B cell (primary cell): Measurements from ENCODE around the gene BHLHA15. TPM values are rescaled to one million over a fixed set of nuclear protein-coding genes. Genes with fewer than 3 reads are reported as not detected.

Source experiments
- ATAC-seq: fragments of 200-7000 bp; cut with Tn5 transposase; one replicate; pipeline ENCODE4 v1.10.0; 2021; ENCODE audit warnings: low read depth, mild to moderate bottlenecking, moderate number of reproducible peaks, moderate library complexity
- CTCF ChIA-PET: fragments of 350-600 bp; sonication (Branson Sonifier 250); formaldehyde crosslinking; loops from one replicate; lab custom pipeline; 2021; ENCODE audit warnings: antibody characterized with exemption, inconsistent platforms; lab: Charles Lee
- POLR2A ChIA-PET: fragments of 350-600 bp; sonication (Branson Sonifier 250); formaldehyde crosslinking; loops from one replicate; lab custom pipeline; 2021; ENCODE audit warnings: antibody characterized with exemption; lab: Charles Lee
- DNase-seq: peaks from one replicate; pipeline ENCODE4 v3.0.0; 2013
- H2AFZ ChIP-seq: 2 replicates; pipeline ENCODE4 v1.6.1; 2012; ENCODE audit warnings: mild to moderate bottlenecking, low read depth, low read length; ENCODE audit not compliant: insufficient read depth, poor library complexity, severe bottlenecking
- H3K27ac ChIP-seq, 2 donors: 1 replicate in 1 of 2; 2 replicates in 1 of 2; pipeline ENCODE4 v1.5.1; 2012 to 2013; ENCODE audit warnings: low read length in 2 of 2, mild to moderate bottlenecking in 2 of 2, moderate library complexity in 1 of 2
- H3K27me3 ChIP-seq, 4 experiments: fragments of 200-600 bp in 1 of 4; sonication (generic) in 1 of 4; replicated peaks in 1 of 4; 1 replicate in 2 of 4; 2 replicates in 2 of 4; pipeline versions ENCODE4 v1.6.1 to v1.7.0; 2013 to 2016; ENCODE audit warnings: low read length in 3 of 4, mild to moderate bottlenecking in 2 of 4, mixed read lengths in 1 of 4, moderate library complexity in 1 of 4; ENCODE audit not compliant: insufficient read depth in 4 of 4, control insufficient read depth in 3 of 4; ENCODE audit errors: control extremely low read depth in 1 of 4
- H3K36me3 ChIP-seq, 2 experiments: replicated peaks in 1 of 2; 1 replicate in 1 of 2; 2 replicates in 1 of 2; pipeline versions ENCODE4 v1.6.1 to v1.7.1; 2013; ENCODE audit warnings: low read length in 1 of 2; ENCODE audit not compliant: insufficient read depth in 2 of 2, control insufficient read depth in 1 of 2; ENCODE audit errors: control extremely low read depth in 1 of 2, extremely low read depth in 1 of 2
- H3K4me1 ChIP-seq, 2 donors: fragments of 200-600 bp in 1 of 2; sonication (generic) in 1 of 2; 1 replicate in 1 of 2; 2 replicates in 1 of 2; pipeline versions ENCODE4 v1.5.1 to v1.6.1; 2013 to 2017; ENCODE audit warnings: low read length in 2 of 2; ENCODE audit not compliant: control insufficient read depth in 2 of 2, insufficient read depth in 2 of 2
- H3K4me2 ChIP-seq: replicated peaks from 2 replicates; pipeline ENCODE3; 2012; ENCODE audit warnings: mild to moderate bottlenecking, low read depth, low read length; ENCODE audit not compliant: poor library complexity, severe bottlenecking
- H3K4me3 ChIP-seq, 5 experiments: fragments of 200-600 bp in 1 of 5; sonication (generic) in 1 of 5; 1 replicate in 3 of 5; 2 replicates in 2 of 5; pipeline versions ENCODE4 v1.5.1 to v1.7.0; 2011 to 2016; ENCODE audit warnings: low read length in 4 of 5, mild to moderate bottlenecking in 4 of 5, low read depth in 2 of 5, control low read depth in 1 of 5, moderate library complexity in 1 of 5; ENCODE audit not compliant: insufficient read depth in 1 of 5; ENCODE audit errors: control extremely low read depth in 1 of 5, extremely low read depth in 1 of 5
- H3K79me2 ChIP-seq: fragments of 200-600 bp; sonication (generic); one replicate; pipeline ENCODE4 v1.6.0; 2016; ENCODE audit warnings: low read length; ENCODE audit not compliant: control insufficient read depth, insufficient read depth
- H3K9ac ChIP-seq: fragments of 200-600 bp; sonication (generic); 2 replicates; pipeline ENCODE4 v1.6.1; 2017; ENCODE audit warnings: mild to moderate bottlenecking, low read length, moderate library complexity
- H3K9me3 ChIP-seq, 3 donors: one replicate each; pipeline versions ENCODE4 v1.6.1 to v1.7.1; 2013; ENCODE audit warnings: low read length in 2 of 3; ENCODE audit not compliant: control insufficient read depth in 2 of 3, insufficient read depth in 1 of 3; ENCODE audit errors: control extremely low read depth in 1 of 3
- H4K20me1 ChIP-seq: 2 replicates; pipeline ENCODE4 v1.6.0; 2012; ENCODE audit warnings: mild to moderate bottlenecking, low read length; ENCODE audit not compliant: insufficient read depth, control insufficient read depth, poor library complexity, severe bottlenecking
- H3K27ac Mint-ChIP-seq: one replicate; pipeline ENCODE4 v1.8.0; 2021; ENCODE audit warnings: mixed read lengths
- H3K27me3 Mint-ChIP-seq: one replicate; pipeline ENCODE4 v1.8.0; 2021; ENCODE audit warnings: mixed read lengths
- H3K4me1 Mint-ChIP-seq: one replicate; pipeline ENCODE4 v1.8.0; 2021; ENCODE audit warnings: mixed read lengths
- H3K4me3 Mint-ChIP-seq: one replicate; pipeline ENCODE4 v1.8.0; 2021; ENCODE audit warnings: mixed read lengths
- H3K9me3 Mint-ChIP-seq: one replicate; pipeline ENCODE4 v1.8.0; 2022; ENCODE audit warnings: mixed read lengths; ENCODE audit not compliant: insufficient read depth
- EZH2 ChIP-seq: IDR thresholded peaks from 2 replicates; pipeline ENCODE4 v1.6.1; 2012; ENCODE audit warnings: borderline replicate concordance, low read depth, mild to moderate bottlenecking, moderate library complexity, low read length; ENCODE audit not compliant: insufficient read depth, poor library complexity, severe bottlenecking
- WGBS: methylation state at CpG from one replicate; pipeline ENCODE4 v1.1.5; 2013; ENCODE audit warnings: missing lambda C conversion rate; ENCODE audit not compliant: insufficient coverage; 5-methylcytosine and 5-hydroxymethylcytosine counted together
- intact Hi-C: fragments of 100-400 bp; cut with micrococcal nuclease; formaldehyde crosslinking; loops from one replicate; pipeline ENCODE4 v1.10.0; 2022
- polyA plus RNA-seq: library from polyadenylated mRNA; depleted of rRNA; stranded (reverse); fragments of >200 nt; gene quantifications from 2 replicates; pipeline ENCODE4 v1.2.3, GENCODE V29; 2012
- total RNA-seq, 2 donors: library from RNA; stranded (reverse); fragments of 120-200 nt in 1 of 2; gene quantifications; 1 replicate in 1 of 2; 2 replicates in 1 of 2; pipeline versions ENCODE4 v1.2.3 to v1.2.4, GENCODE V29; 2013 to 2022
- TF ChIP-seq, protein P1 (sequence below): fragments of 200-600 bp; IDR thresholded peaks from one replicate; pipeline ENCODE4 v1.8.0; 2022; ENCODE audit warnings: antibody characterized with exemption, mild to moderate bottlenecking

BHLHA15 gene
- total and polyA plus RNA-seq, 2 donors (not counting 1 experiment from before 2014, with no cell fraction given): 0.74 to 2.2 TPM

GRCh38 chr7:98206451-98207330, 4.5 kb upstream of the BHLHA15 start:
- Histone ChIP-seq H3K27ac (no peak overlapping the region), H4K20me1 (peaks cover 22% of the 10 kb centered on the region), H3K4me2 (no peak overlapping the region), H3K4me3 (no peak overlapping the region), H3K79me2 (no peaks in the 10 kb centered on the region), H3K9me3 (peaks cover 0 to 17% (median 0%) of the 10 kb centered on the region in 3 donors), H3K4me1 (peaks cover 27 to 38% of the 10 kb centered on the region in 2 donors), H2AFZ (no peak overlapping the region), H3K9ac (no peak overlapping the region), H3K36me3 (peaks cover 0 to 7% of the 10 kb centered on the region in 2 experiments), H3K27me3 (peaks cover 0 to 11% (median 3%) of the 10 kb centered on the region in 4 experiments)
- intact Hi-C loops: no loop called here
- Mint-ChIP-seq H3K27me3 (peaks cover 9% of the 10 kb centered on the region), H3K4me1 (peaks cover 32% of the 10 kb centered on the region), H3K9me3 (no peaks in the 10 kb centered on the region), H3K4me3 (no peak overlapping the region), H3K27ac (no peak overlapping the region)
- no peak for ATAC-seq
- CTCF ChIA-PET: interaction anchor here (0.7 to 1.2 kb wide), 2 partner anchors 37 to 130 kb away, joined by 3 to 4 read pairs; no protein-coding TSS in a partner anchor
- DNase-seq: no peak
- no peak for TF ChIP-seq EZH2
- TF ChIP-seq, protein P1, sequence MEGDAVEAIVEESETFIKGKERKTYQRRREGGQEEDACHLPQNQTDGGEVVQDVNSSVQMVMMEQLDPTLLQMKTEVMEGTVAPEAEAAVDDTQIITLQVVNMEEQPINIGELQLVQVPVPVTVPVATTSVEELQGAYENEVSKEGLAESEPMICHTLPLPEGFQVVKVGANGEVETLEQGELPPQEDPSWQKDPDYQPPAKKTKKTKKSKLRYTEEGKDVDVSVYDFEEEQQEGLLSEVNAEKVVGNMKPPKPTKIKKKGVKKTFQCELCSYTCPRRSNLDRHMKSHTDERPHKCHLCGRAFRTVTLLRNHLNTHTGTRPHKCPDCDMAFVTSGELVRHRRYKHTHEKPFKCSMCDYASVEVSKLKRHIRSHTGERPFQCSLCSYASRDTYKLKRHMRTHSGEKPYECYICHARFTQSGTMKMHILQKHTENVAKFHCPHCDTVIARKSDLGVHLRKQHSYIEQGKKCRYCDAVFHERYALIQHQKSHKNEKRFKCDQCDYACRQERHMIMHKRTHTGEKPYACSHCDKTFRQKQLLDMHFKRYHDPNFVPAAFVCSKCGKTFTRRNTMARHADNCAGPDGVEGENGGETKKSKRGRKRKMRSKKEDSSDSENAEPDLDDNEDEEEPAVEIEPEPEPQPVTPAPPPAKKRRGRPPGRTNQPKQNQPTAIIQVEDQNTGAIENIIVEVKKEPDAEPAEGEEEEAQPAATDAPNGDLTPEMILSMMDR: no peak
- WGBS: 96% methylated on average over 41 of the region's 47 CpGs
- POLR2A ChIA-PET: no interaction called here
